ENCODE results near the gene CEACAM3.

The CEACAM3 gene

DNA sequence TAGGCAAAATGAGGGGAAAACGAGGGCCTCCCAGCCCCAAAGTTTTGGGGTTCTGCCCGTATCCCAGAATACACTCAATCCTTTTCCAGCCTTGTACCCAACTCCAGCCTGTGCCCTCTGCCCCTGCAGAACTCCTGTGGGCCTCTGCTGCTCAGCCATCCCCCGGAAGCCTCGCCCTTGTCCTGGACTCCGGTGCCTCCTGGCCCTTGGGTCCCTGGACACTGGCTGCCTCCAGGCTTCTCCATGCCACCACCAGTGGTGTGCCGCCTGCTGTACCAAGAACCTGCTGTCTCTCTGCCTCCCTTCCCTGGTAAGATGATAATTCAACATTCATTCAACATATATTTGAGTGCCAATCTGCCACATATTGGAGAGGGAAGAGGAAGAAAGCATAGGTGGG, 52.3 kb downstream of the CEACAM3 start:
- H3K23ac ChIP-seq (ENCODE audit: low read length): no peak overlapping the region
- no peak overlapping the region for H2BK120ac ChIP-seq (ENCODE audit: low read depth, low read length)
- no peaks in the 10 kb centered on the region for H3K36me3 ChIP-seq (ENCODE audit: control insufficient read depth, insufficient read depth, low read length)
- no CpG with 5 or more reads among the region's 6 CpGs for WGBS (ENCODE audit: extremely low coverage, insufficient coverage, low lambda C conversion rate)
- H3K27me3 ChIP-seq (ENCODE audit: insufficient read depth, low read length, poor library complexity): no peaks in the 10 kb centered on the region
- no peak overlapping the region for H3K18ac ChIP-seq (ENCODE audit: low read length)
- no peak overlapping the region for H3K4me3 ChIP-seq (ENCODE audit: low read length)
- H3K4me1 ChIP-seq (ENCODE audit: control insufficient read depth, low read depth, low read length): peaks cover 4% of the 10 kb centered on the region
- H2BK5ac ChIP-seq (ENCODE audit: low read length): no peak overlapping the region
- no peaks in the 10 kb centered on the region for H3K79me2 ChIP-seq (ENCODE audit: control insufficient read depth, insufficient read depth, low read length)
- no peak overlapping the region for H3K27ac ChIP-seq (ENCODE audit: low read depth, low read length)
- H3K79me1 ChIP-seq (ENCODE audit: low read length): no peaks in the 10 kb centered on the region
- H3K4ac ChIP-seq (ENCODE audit: low read depth, low read length): no peak overlapping the region
- no peak overlapping the region for H2AK5ac ChIP-seq (ENCODE audit: low read length)
- no peak overlapping the region for H2BK15ac ChIP-seq (replicated peaks; ENCODE audit: low read depth)
- no peak overlapping the region for H3K56ac ChIP-seq (ENCODE audit: low read length)
- no peak overlapping the region for H4K8ac ChIP-seq (ENCODE audit: low read depth, low read length)
- no peak overlapping the region for H4K5ac ChIP-seq (ENCODE audit: low read length)
- no peak overlapping the region for H3K4me2 ChIP-seq (ENCODE audit: low read length)
- DNase-seq: no peak
- H3K9ac ChIP-seq (ENCODE audit: low read length): no peak overlapping the region

DNA sequence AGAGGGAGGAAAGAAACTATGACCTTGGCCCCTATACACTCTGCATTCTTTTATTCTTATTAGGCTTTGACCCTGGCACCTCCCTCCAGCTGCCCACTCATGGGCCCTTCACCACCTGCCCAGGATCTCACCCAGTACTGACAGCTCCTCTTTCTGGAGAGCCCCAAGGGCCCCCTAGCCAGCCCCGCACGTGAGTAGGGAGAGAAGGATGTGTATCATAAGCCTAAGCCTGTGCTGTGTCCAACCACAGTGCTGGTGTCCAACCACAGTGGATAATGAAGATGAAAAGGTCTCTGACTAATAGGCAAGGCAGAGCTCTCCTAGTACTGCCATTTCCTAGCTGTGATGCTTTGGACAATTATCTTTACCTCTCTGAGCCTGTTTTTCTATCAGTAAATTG, 52.7 kb downstream of the CEACAM3 start:
- Histone ChIP-seq H2AK5ac (ENCODE audit: low read length) (no peak overlapping the region), H2BK5ac (ENCODE audit: low read length) (no peak overlapping the region), H3K56ac (ENCODE audit: low read length) (no peak overlapping the region), H3K36me3 (ENCODE audit: control insufficient read depth, insufficient read depth, low read length) (no peaks in the 10 kb centered on the region), H3K4ac (ENCODE audit: low read depth, low read length) (no peak overlapping the region), H3K79me1 (ENCODE audit: low read length) (no peaks in the 10 kb centered on the region), H4K5ac (ENCODE audit: low read length) (no peak overlapping the region), H4K8ac (ENCODE audit: low read depth, low read length) (no peak overlapping the region), H3K27me3 (ENCODE audit: insufficient read depth, low read length, poor library complexity) (no peaks in the 10 kb centered on the region), H3K4me1 (ENCODE audit: control insufficient read depth, low read depth, low read length) (peaks cover 4% of the 10 kb centered on the region), H3K4me3 (ENCODE audit: low read length) (no peak overlapping the region), H2BK120ac (ENCODE audit: low read depth, low read length) (no peak overlapping the region), H3K9ac (ENCODE audit: low read length) (no peak overlapping the region), H3K18ac (ENCODE audit: low read length) (no peak overlapping the region), H2BK15ac (replicated peaks; ENCODE audit: low read depth) (no peak overlapping the region), H3K79me2 (ENCODE audit: control insufficient read depth, insufficient read depth, low read length) (no peaks in the 10 kb centered on the region), H3K23ac (ENCODE audit: low read length) (no peak overlapping the region), H3K4me2 (ENCODE audit: low read length) (no peak overlapping the region), H3K27ac (ENCODE audit: low read depth, low read length) (no peak overlapping the region)
- no peak for DNase-seq
- WGBS (ENCODE audit: extremely low coverage, insufficient coverage, low lambda C conversion rate): no CpG with 5 or more reads among the region's 2 CpGs

DNA sequence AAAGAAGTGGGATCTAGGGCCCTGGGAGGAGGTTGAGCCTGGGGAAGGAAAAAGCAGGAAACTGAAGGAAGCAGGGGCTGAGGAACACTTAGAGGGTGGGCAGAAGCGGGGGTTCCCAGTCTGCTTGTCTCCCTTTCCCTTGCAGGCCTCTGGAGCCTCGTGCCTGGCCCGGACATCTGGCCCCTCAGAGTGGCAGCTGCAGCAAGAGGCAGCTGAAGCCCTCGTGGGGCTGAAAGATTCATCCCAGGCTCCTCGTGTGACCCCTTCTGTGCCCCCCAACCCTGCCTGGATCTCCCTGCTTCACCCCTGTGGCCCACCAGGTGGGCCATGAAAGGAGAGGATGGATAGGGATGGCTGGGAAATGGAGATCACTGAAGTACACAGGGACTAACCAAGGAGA, 54.0 kb downstream of the CEACAM3 start:
- no peaks in the 10 kb centered on the region for H3K36me3 ChIP-seq (ENCODE audit: control insufficient read depth, insufficient read depth, low read length)
- H3K79me1 ChIP-seq (ENCODE audit: low read length): no peaks in the 10 kb centered on the region
- H3K23ac ChIP-seq (ENCODE audit: low read length): no peak overlapping the region
- no peak overlapping the region for H2BK15ac ChIP-seq (replicated peaks; ENCODE audit: low read depth)
- H2AK5ac ChIP-seq (ENCODE audit: low read length): no peak overlapping the region
- no peak overlapping the region for H3K18ac ChIP-seq (ENCODE audit: low read length)
- H4K8ac ChIP-seq (ENCODE audit: low read depth, low read length): no peak overlapping the region
- H3K9ac ChIP-seq (ENCODE audit: low read length): no peak overlapping the region
- no CpG with 5 or more reads among the region's 5 CpGs for WGBS (ENCODE audit: extremely low coverage, insufficient coverage, low lambda C conversion rate)
- no peak overlapping the region for H2BK120ac ChIP-seq (ENCODE audit: low read depth, low read length)
- H3K27ac ChIP-seq (ENCODE audit: low read depth, low read length): no peak overlapping the region
- no peak overlapping the region for H3K4ac ChIP-seq (ENCODE audit: low read depth, low read length)
- H2BK5ac ChIP-seq (ENCODE audit: low read length): no peak overlapping the region
- H3K4me1 ChIP-seq (ENCODE audit: control insufficient read depth, low read depth, low read length): peaks cover 4% of the 10 kb centered on the region
- DNase-seq: no peak
- H3K4me2 ChIP-seq (ENCODE audit: low read length): no peak overlapping the region
- H3K27me3 ChIP-seq (ENCODE audit: insufficient read depth, low read length, poor library complexity): no peaks in the 10 kb centered on the region
- H3K4me3 ChIP-seq (ENCODE audit: low read length): no peak overlapping the region
- H4K5ac ChIP-seq (ENCODE audit: low read length): no peak overlapping the region
- H3K79me2 ChIP-seq (ENCODE audit: control insufficient read depth, insufficient read depth, low read length): no peaks in the 10 kb centered on the region
- H3K56ac ChIP-seq (ENCODE audit: low read length): no peak overlapping the region

DNA sequence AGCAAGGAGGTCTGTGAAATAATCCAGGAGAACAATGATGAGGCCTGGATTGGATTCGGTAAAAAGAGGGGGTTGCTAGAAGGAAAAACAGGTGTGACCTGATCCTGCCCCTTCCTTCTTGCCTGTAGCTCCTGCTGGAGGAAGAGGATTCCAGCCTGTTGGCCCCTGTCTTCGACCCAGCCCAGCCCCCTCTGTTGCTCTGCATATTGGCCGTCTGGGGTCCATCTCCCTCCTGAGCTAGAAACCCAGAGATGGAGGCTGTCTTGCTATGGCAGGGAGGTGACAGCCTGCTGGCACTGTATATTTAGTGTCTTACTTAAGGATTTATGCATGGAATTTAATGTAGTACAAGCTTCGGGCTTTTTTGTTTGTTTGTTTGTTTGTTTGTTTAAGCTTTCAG, 55.1 kb downstream of the CEACAM3 start:
- H3K36me3 ChIP-seq (ENCODE audit: control insufficient read depth, insufficient read depth, low read length): no peaks in the 10 kb centered on the region
- no peak overlapping the region for H2BK120ac ChIP-seq (ENCODE audit: low read depth, low read length)
- H3K56ac ChIP-seq (ENCODE audit: low read length): no peak overlapping the region
- H3K23ac ChIP-seq (ENCODE audit: low read length): no peak overlapping the region
- no peak overlapping the region for H3K9ac ChIP-seq (ENCODE audit: low read length)
- no peak for DNase-seq
- H3K4ac ChIP-seq (ENCODE audit: low read depth, low read length): no peak overlapping the region
- H3K79me1 ChIP-seq (ENCODE audit: low read length): no peaks in the 10 kb centered on the region
- H2AK5ac ChIP-seq (ENCODE audit: low read length): no peak overlapping the region
- no CpG with 5 or more reads among the region's 4 CpGs for WGBS (ENCODE audit: extremely low coverage, insufficient coverage, low lambda C conversion rate)
- H3K27ac ChIP-seq (ENCODE audit: low read depth, low read length): no peak overlapping the region
- no peak overlapping the region for H2BK5ac ChIP-seq (ENCODE audit: low read length)
- H3K79me2 ChIP-seq (ENCODE audit: control insufficient read depth, insufficient read depth, low read length): no peaks in the 10 kb centered on the region
- H3K4me2 ChIP-seq (ENCODE audit: low read length): no peak overlapping the region
- H2BK15ac ChIP-seq (replicated peaks; ENCODE audit: low read depth): no peak overlapping the region
- H4K5ac ChIP-seq (ENCODE audit: low read length): no peak overlapping the region
- H4K8ac ChIP-seq (ENCODE audit: low read depth, low read length): no peak overlapping the region
- H3K4me3 ChIP-seq (ENCODE audit: low read length): no peak overlapping the region
- H3K18ac ChIP-seq (ENCODE audit: low read length): no peak overlapping the region
- peaks cover 4% of the 10 kb centered on the region for H3K4me1 ChIP-seq (ENCODE audit: control insufficient read depth, low read depth, low read length)
- H3K27me3 ChIP-seq (ENCODE audit: insufficient read depth, low read length, poor library complexity): no peaks in the 10 kb centered on the region

DNA sequence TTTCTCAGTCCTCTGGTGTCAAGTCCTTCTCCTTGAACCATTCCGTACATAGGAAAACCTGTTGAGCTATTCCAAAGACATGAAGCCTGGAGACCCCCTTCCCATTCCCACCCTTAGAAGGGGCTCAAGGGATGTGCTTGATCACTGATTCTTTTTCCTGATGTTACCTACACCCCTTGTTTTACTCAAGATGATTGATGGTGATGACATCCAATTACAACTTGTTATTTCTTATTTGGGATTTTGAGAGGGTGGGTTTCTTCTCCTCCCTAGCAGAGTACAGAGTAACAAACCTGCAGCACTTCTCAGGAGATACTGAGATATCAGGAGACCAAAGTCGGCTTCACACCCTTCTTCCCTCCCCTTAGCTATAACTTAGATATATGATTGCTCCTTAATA, 57.0 kb downstream of the CEACAM3 start:
- H3K23ac ChIP-seq (ENCODE audit: low read length): no peak overlapping the region
- no peak overlapping the region for H2AK5ac ChIP-seq (ENCODE audit: low read length)
- H2BK5ac ChIP-seq (ENCODE audit: low read length): no peak overlapping the region
- no peak overlapping the region for H2BK120ac ChIP-seq (ENCODE audit: low read depth, low read length)
- H3K56ac ChIP-seq (ENCODE audit: low read length): no peak overlapping the region
- no peak overlapping the region for H3K4ac ChIP-seq (ENCODE audit: low read depth, low read length)
- no peak overlapping the region for H3K4me3 ChIP-seq (ENCODE audit: low read length)
- no peak overlapping the region for H3K27ac ChIP-seq (ENCODE audit: low read depth, low read length)
- no peaks in the 10 kb centered on the region for H3K36me3 ChIP-seq (ENCODE audit: control insufficient read depth, insufficient read depth, low read length)
- no peak for DNase-seq
- H3K79me1 ChIP-seq (ENCODE audit: low read length): no peaks in the 10 kb centered on the region
- H3K27me3 ChIP-seq (ENCODE audit: insufficient read depth, low read length, poor library complexity): no peaks in the 10 kb centered on the region
- no peak overlapping the region for H3K4me2 ChIP-seq (ENCODE audit: low read length)
- H3K9ac ChIP-seq (ENCODE audit: low read length): no peak overlapping the region
- H3K4me1 ChIP-seq (ENCODE audit: control insufficient read depth, low read depth, low read length): peaks cover 4% of the 10 kb centered on the region
- H4K5ac ChIP-seq (ENCODE audit: low read length): no peak overlapping the region
- H3K79me2 ChIP-seq (ENCODE audit: control insufficient read depth, insufficient read depth, low read length): no peaks in the 10 kb centered on the region
- H2BK15ac ChIP-seq (replicated peaks; ENCODE audit: low read depth): no peak overlapping the region
- H4K8ac ChIP-seq (ENCODE audit: low read depth, low read length): no peak overlapping the region
- WGBS (ENCODE audit: extremely low coverage, insufficient coverage, low lambda C conversion rate): no CpG with 5 or more reads among the region's 2 CpGs
- H3K18ac ChIP-seq (ENCODE audit: low read length): no peak overlapping the region

DNA sequence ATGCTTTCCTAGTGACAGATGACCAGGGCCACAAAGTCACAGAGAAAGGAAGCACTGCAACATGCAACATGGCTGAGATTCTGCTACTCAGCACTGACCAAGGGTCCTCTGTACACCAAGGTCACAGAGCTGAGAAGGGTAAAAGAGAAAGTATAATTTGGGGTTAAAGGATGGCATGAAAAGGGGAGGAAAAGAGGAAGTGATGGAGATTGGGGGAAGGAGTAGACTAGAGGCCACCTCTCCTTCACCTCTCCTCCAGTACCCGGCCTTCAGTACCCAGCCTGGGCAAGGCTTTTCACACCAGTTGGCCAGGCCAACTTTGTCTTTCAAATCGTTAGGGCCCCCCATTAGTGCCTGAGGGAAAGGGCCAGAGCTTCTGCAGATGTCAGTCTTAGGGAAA, 57.4 kb downstream of the CEACAM3 start:
- Histone ChIP-seq H3K4me3 (ENCODE audit: low read length) (no peak overlapping the region), H3K56ac (ENCODE audit: low read length) (no peak overlapping the region), H2BK15ac (replicated peaks; ENCODE audit: low read depth) (no peak overlapping the region), H3K4ac (ENCODE audit: low read depth, low read length) (no peak overlapping the region), H3K27me3 (ENCODE audit: insufficient read depth, low read length, poor library complexity) (no peaks in the 10 kb centered on the region), H3K4me2 (ENCODE audit: low read length) (no peak overlapping the region), H3K79me2 (ENCODE audit: control insufficient read depth, insufficient read depth, low read length) (no peaks in the 10 kb centered on the region), H3K9ac (ENCODE audit: low read length) (no peak overlapping the region), H3K23ac (ENCODE audit: low read length) (no peak overlapping the region), H4K8ac (ENCODE audit: low read depth, low read length) (no peak overlapping the region), H3K27ac (ENCODE audit: low read depth, low read length) (no peak overlapping the region), H2BK5ac (ENCODE audit: low read length) (no peak overlapping the region), H4K5ac (ENCODE audit: low read length) (no peak overlapping the region), H2AK5ac (ENCODE audit: low read length) (no peak overlapping the region), H3K18ac (ENCODE audit: low read length) (no peak overlapping the region), H3K36me3 (ENCODE audit: control insufficient read depth, insufficient read depth, low read length) (no peaks in the 10 kb centered on the region), H3K79me1 (ENCODE audit: low read length) (no peaks in the 10 kb centered on the region), H3K4me1 (ENCODE audit: control insufficient read depth, low read depth, low read length) (peaks cover 4% of the 10 kb centered on the region), H2BK120ac (ENCODE audit: low read depth, low read length) (no peak overlapping the region)
- WGBS (ENCODE audit: extremely low coverage, insufficient coverage, low lambda C conversion rate): no CpG with 5 or more reads among the region's 2 CpGs
- no peak for DNase-seq

All from mesendoderm (in vitro differentiated cells).